GM12878 (cell line): ENCODE results near the gene SLC31A1. TPM values are rescaled to one million over a fixed set of nuclear protein-coding genes. Genes with fewer than 3 reads are reported as not detected.

Experiments
- ATAC-seq: fragments of 200-7000 bp; cut with Tn5 transposase; 3 replicates; pipeline ENCODE4 v1.9.1; 2020; ENCODE audit warnings: mild to moderate bottlenecking, moderate library complexity
- BruUV-seq: library from RNA; stranded (reverse); fragments of 400-500 nt; replicated peaks from 2 replicates; lab custom pipeline; 2021; lab: Mats Ljungman, UMichigan
- CTCF ChIA-PET: fragments of 300-600 bp; sonication (Branson Sonifier 250); formaldehyde crosslinking; extraction: SDS; loops from one replicate; lab custom pipeline; 2021; ENCODE audit warnings: inconsistent platforms; lab: Yijun Ruan, JAX
- POLR2A ChIA-PET: fragments of 350-600 bp; formaldehyde crosslinking; extraction: SDS; loops from one replicate; lab custom pipeline; 2021; ENCODE audit warnings: inconsistent platforms; lab: Charles Lee
- RAD21 ChIA-PET: fragments of 300-600 bp; sonication (Branson Sonifier 250); formaldehyde crosslinking; loops from one replicate; lab custom pipeline; 2023; ENCODE audit warnings: antibody characterized with exemption; ENCODE audit not compliant: unreplicated experiment; lab: Charles Lee
- SMC1A ChIA-PET: fragments of 300-600 bp; sonication (Branson Sonifier 250); formaldehyde crosslinking; loops from one replicate; lab custom pipeline; 2023; ENCODE audit not compliant: unreplicated experiment, uncharacterized antibody; lab: Charles Lee
- DNase-seq: peaks from one replicate; pipeline ENCODE4 v3.0.0-alpha.2; 2011; ENCODE audit warnings: low read depth, low spot score
- FAIRE-seq: peaks from 3 replicates; lab custom pipeline; 2011; peaks lifted over from hg19 to GRCh38; lab: Jason Lieb, UNC
- H2AFZ ChIP-seq: 2 replicates; pipeline ENCODE4 v1.6.0; 2011; ENCODE audit warnings: low read depth, low read length, control low read depth; ENCODE audit not compliant: control insufficient read depth
- H3K27ac ChIP-seq: 2 replicates; pipeline ENCODE4 v1.5.1; 2011; ENCODE audit warnings: control low read depth; ENCODE audit not compliant: control insufficient read depth, insufficient read depth
- H3K27me3 ChIP-seq, 2 experiments: replicated peaks in 1 of 2; 2 replicates each; pipeline versions ENCODE4 v1.6.0 to v1.6.1; 2011; ENCODE audit warnings: low read length in 1 of 2; ENCODE audit not compliant: control insufficient read depth in 2 of 2, insufficient read depth in 2 of 2
- H3K36me3 ChIP-seq, 2 experiments: 2 replicates each; pipeline ENCODE4 v1.5.1; 2011; ENCODE audit warnings: low read length in 1 of 2; ENCODE audit not compliant: control insufficient read depth in 2 of 2, insufficient read depth in 2 of 2
- H3K4me1 ChIP-seq: 2 replicates; pipeline ENCODE4 v1.6.1; 2011; ENCODE audit warnings: mild to moderate bottlenecking, low read length, moderate library complexity, mixed read lengths; ENCODE audit not compliant: control insufficient read depth, insufficient read depth
- H3K4me2 ChIP-seq: 2 replicates; pipeline ENCODE4 v1.6.0; 2011; ENCODE audit warnings: control low read depth; ENCODE audit not compliant: control insufficient read depth, insufficient read depth
- H3K4me3 ChIP-seq: fragments of 200-600 bp; sonication (generic); 2 replicates; pipeline ENCODE4 v1.5.1; 2016
- H3K79me2 ChIP-seq: 2 replicates; pipeline ENCODE4 v1.6.0; 2011; ENCODE audit warnings: low read length; ENCODE audit not compliant: control insufficient read depth, insufficient read depth
- H3K9ac ChIP-seq: 2 replicates; pipeline ENCODE4 v1.8.0; 2011; ENCODE audit warnings: low read length, control low read depth, mixed read lengths; ENCODE audit not compliant: control insufficient read depth, insufficient read depth
- H3K9me3 ChIP-seq: replicated peaks from 3 replicates; pipeline ENCODE4 v1.5.1; 2011; ENCODE audit warnings: mild to moderate bottlenecking, low read length; ENCODE audit not compliant: control insufficient read depth, insufficient read depth
- H4K20me1 ChIP-seq: 2 replicates; pipeline ENCODE4 v1.6.0; 2011; ENCODE audit not compliant: control insufficient read depth, insufficient read depth
- E2F4 ChIP-seq: IDR thresholded peaks from 2 replicates; pipeline ENCODE4 v1.6.1; 2012; ENCODE audit warnings: low read depth, low read length, improper control_type of control experiment
- ESRRA ChIP-seq: IDR thresholded peaks from 2 replicates; pipeline ENCODE4 v1.6.1; 2012; ENCODE audit warnings: mild to moderate bottlenecking, low read length, improper control_type of control experiment
- HDGF ChIP-seq: fragments of 450-650 bp; IDR thresholded peaks from 2 replicates; pipeline ENCODE4 v1.6.1; 2016; ENCODE audit warnings: antibody characterized with exemption
- IRF3 ChIP-seq: fragments of 450-650 bp; IDR thresholded peaks from 2 replicates; pipeline ENCODE4 v1.6.1; 2014; ENCODE audit warnings: mild to moderate bottlenecking
- MYC ChIP-seq: IDR thresholded peaks from 2 replicates; pipeline ENCODE4 v1.6.1; 2011; ENCODE audit warnings: mild to moderate bottlenecking, low read length, moderate library complexity, inconsistent platforms; ENCODE audit not compliant: insufficient read depth, insufficient replicate concordance, insufficient read length, severe bottlenecking
- RELA ChIP-seq: fragments of 450-650 bp; IDR thresholded peaks from 2 replicates; pipeline ENCODE4 v1.8.0; 2014; ENCODE audit warnings: borderline replicate concordance; ENCODE audit not compliant: partially characterized antibody
- REST ChIP-seq: IDR thresholded peaks from 2 replicates; pipeline ENCODE4 v1.6.1; 2012; ENCODE audit warnings: mild to moderate bottlenecking, low read depth, low read length
- SKIL ChIP-seq: fragments of 450-650 bp; IDR thresholded peaks from 2 replicates; pipeline ENCODE4 v1.6.1; 2017; ENCODE audit warnings: mild to moderate bottlenecking, low read depth, inconsistent platforms; ENCODE audit not compliant: poor library complexity, severe bottlenecking
- SUPT20H ChIP-seq: IDR thresholded peaks from 2 replicates; pipeline ENCODE4 v1.6.1; 2011; ENCODE audit warnings: low read depth, mild to moderate bottlenecking, low read length, moderate library complexity, borderline replicate concordance; ENCODE audit not compliant: control insufficient read depth
- ZZZ3 ChIP-seq: IDR thresholded peaks from 2 replicates; pipeline ENCODE4 v1.6.1; 2011; ENCODE audit warnings: low read depth; ENCODE audit not compliant: control insufficient read depth, insufficient read length
- WGBS: methylation state at CpG from one replicate; pipeline ENCODE4 v1.1.6; 2016; ENCODE audit warnings: low lambda C conversion rate; ENCODE audit not compliant: insufficient replicate concordance, insufficient coverage; ENCODE audit errors: missing lambda C conversion rate; 5-methylcytosine and 5-hydroxymethylcytosine counted together
- in situ Hi-C: fragments of 300-500 bp; cut with MboI; formaldehyde crosslinking; loops from 9 replicates; pipeline ENCODE4 v1.14.3; 2018; ENCODE audit warnings: mixed read lengths
- intact Hi-C: fragments of 100-400 bp; cut with micrococcal nuclease; formaldehyde crosslinking; loops from one replicate; pipeline ENCODE4 v1.14.2; 2022; ENCODE audit not compliant: unreplicated experiment
- polyA plus RNA-seq, 11 experiments: library from polyadenylated mRNA; depleted of rRNA in 4 of 11; unstranded in 6 of 11; stranded (reverse) in 5 of 11; fragments of >200 nt; fragmentation: Nextera tagmentation in 4 of 11; fragmentation: Illumina TruSeq in 1 of 11; extraction: Ambion mirVana in 4 of 11; extraction: Trizol in 1 of 11; gene quantifications; 1 replicate in 1 of 11; 2 replicates in 10 of 11; pipeline versions ENCODE4 v1.2.1 to v1.2.3, GENCODE V29; 2011 to 2016; ENCODE audit warnings: inconsistent platforms in 2 of 11, missing spikeins in 2 of 11, low read depth in 1 of 11
- total RNA-seq, 4 experiments: library from RNA; depleted of rRNA in 3 of 4; stranded (reverse); fragments of >200 nt in 3 of 4; fragmentation: Illumina TruSeq in 1 of 4; extraction: Trizol in 1 of 4; gene quantifications; 2 replicates each; pipeline versions ENCODE4 v1.2.1 to v1.2.3, GENCODE V29; 2013 to 2021
- TF ChIP-seq, protein P1 (sequence below): IDR thresholded peaks from 2 replicates; pipeline ENCODE4 v1.6.1; 2012; ENCODE audit warnings: low read depth, low read length, improper control_type of control experiment

SLC31A1 gene
- total and polyA plus RNA-seq, 10 of the 15 experiments (the other 5 are each of a cell fraction or from before 2014, with no cell fraction given) = 7.3 to 16.2 (median 10.5) TPM

DNA sequence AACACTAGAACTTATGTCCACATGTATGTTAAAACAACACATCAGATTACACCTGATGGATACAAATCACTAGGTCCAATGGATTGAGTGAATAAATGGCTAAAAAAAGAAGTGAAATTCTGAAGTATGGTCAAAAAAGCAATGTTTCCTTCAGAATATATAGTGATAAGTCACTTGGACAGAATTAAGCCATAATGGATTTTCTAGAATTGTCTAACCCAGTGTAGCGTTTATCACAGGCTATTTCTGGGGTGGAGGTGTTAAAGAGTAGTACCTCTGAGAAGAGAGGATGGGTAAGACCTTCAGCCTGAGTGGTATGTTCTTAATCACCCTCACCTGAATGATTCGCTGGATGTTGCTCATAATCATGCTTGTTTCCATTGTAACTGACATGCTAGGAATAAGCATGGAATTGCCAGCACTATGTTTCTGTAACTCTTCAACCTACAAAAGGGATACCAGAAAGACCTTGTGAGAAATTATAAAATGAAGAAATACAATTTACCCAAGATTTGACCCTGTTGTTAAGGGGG lies 37.3 kb upstream of the SLC31A1 start:
- no peak overlapping the region for H2AFZ ChIP-seq
- H3K27me3 ChIP-seq = no peaks in the 10 kb centered on the region
- RAD21 ChIA-PET = no interaction called here
- WGBS = 94% methylated on average over 2 of the region's 2 CpGs
- no peak for FAIRE-seq
- no peak overlapping the region for H3K4me3 ChIP-seq
- H4K20me1 ChIP-seq = no peaks in the 10 kb centered on the region
- in situ Hi-C loops (no loop called here), intact Hi-C loops (no loop called here)
- no peak for ATAC-seq
- SMC1A ChIA-PET = no interaction called here
- CTCF ChIA-PET = no interaction called here
- POLR2A ChIA-PET = no interaction called here
- no peak overlapping the region for H3K27ac ChIP-seq
- no peak for DNase-seq
- H3K4me1 ChIP-seq = no peaks in the 10 kb centered on the region
- no peaks in the 10 kb centered on the region for H3K9me3 ChIP-seq
- TF ChIP-seq E2F4 (no peak), RELA (no peak), SKIL (no peak), SUPT20H (no peak), MYC (no peak), HDGF (no peak), ESRRA (no peak), ZZZ3 (no peak), REST (no peak), IRF3 (no peak)
- TF ChIP-seq, protein P1, sequence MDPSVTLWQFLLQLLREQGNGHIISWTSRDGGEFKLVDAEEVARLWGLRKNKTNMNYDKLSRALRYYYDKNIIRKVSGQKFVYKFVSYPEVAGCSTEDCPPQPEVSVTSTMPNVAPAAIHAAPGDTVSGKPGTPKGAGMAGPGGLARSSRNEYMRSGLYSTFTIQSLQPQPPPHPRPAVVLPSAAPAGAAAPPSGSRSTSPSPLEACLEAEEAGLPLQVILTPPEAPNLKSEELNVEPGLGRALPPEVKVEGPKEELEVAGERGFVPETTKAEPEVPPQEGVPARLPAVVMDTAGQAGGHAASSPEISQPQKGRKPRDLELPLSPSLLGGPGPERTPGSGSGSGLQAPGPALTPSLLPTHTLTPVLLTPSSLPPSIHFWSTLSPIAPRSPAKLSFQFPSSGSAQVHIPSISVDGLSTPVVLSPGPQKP = no peak
- H3K36me3 ChIP-seq = peaks cover 16 to 48% of the 10 kb centered on the region in 2 experiments
- no TSS peak for BruUV-seq
- no peak overlapping the region for H3K9ac ChIP-seq
- H3K79me2 ChIP-seq = no peaks in the 10 kb centered on the region
- no peak overlapping the region for H3K4me2 ChIP-seq
